NCI-H128 (cell line): ENCODE results near the gene CELSR1.

Experiments used
- DNase-seq: peaks from one replicate; lab custom pipeline; 2025; ENCODE audit not compliant: unreplicated experiment; lab: John Stamatoyannopoulos, UW

CELSR1 gene

GRCh38 chr22:46380069-46380468 lies 157.4 kb downstream of the CELSR1 start:
- no peak for DNase-seq

- DNase-seq = no peak
Observed at GRCh38 chr22:46379066-46379930, 158.1 kb downstream of the CELSR1 start.

- no peak for DNase-seq
Observed at GRCh38 chr22:46378426-46379065, 158.9 kb downstream of the CELSR1 start.

- no peak for DNase-seq
Observed at GRCh38 chr22:46377525-46378425, 159.6 kb downstream of the CELSR1 start.

- no peak for DNase-seq
Observed at GRCh38 chr22:46376908-46377524, 160.4 kb downstream of the CELSR1 start.

GRCh38 chr22:46376111-46376510 lies 161.3 kb downstream of the CELSR1 start:
- DNase-seq = no peak

GRCh38 chr22:46374663-46375474 lies 162.6 kb downstream of the CELSR1 start:
- DNase-seq = no peak

GRCh38 chr22:46373921-46374662 lies 163.3 kb downstream of the CELSR1 start:
- peak; percentile 37 for DNase-seq

GRCh38 chr22:46373159-46373558 lies 164.3 kb downstream of the CELSR1 start:
- no peak for DNase-seq

GRCh38 chr22:46372686-46373085 lies 164.7 kb downstream of the CELSR1 start:
- no peak for DNase-seq

GRCh38 chr22:46371623-46372226 lies 165.7 kb downstream of the CELSR1 start:
- DNase-seq = no peak

GRCh38 chr22:46370584-46371291 lies 166.7 kb downstream of the CELSR1 start:
- DNase-seq = no peak

- DNase-seq = no peak
Observed at GRCh38 chr22:46369716-46370583, 167.5 kb downstream of the CELSR1 start.

GRCh38 chr22:46368871-46369715 lies 168.3 kb downstream of the CELSR1 start:
- no peak for DNase-seq

GRCh38 chr22:46368422-46368821 lies 169.0 kb downstream of the CELSR1 start:
- no peak for DNase-seq

GRCh38 chr22:46367707-46368191 lies 169.7 kb downstream of the CELSR1 start:
- DNase-seq = no peak
